ENCODE measurements around the gene RHEX. TPM values are rescaled to one million over a fixed set of nuclear protein-coding genes. Genes with fewer than 3 reads are reported as not detected.

Gene RHEX
- total RNA-seq, 1 donor from 2014 or later, result not detected

DNA sequence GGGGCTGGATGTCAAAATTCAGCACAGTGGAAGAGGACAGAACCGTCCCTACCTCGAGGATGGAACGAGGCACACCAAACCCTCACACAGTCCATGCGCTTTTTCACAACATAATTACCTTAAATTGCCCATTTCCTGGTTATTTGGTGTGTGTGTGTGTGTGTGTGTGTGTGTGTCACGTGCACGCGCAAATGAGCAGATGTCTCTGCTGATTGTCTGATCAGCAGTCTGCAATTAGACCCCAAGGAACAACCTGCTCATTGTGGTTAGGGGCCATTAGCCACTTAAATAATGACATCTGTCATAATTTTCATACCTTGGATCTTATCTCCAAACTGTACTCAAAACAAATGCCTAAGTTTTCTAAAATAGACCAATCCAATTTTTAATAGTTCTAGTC is 41.1 kb downstream of the RHEX start:
- TF ChIP-seq, protein P1, sequence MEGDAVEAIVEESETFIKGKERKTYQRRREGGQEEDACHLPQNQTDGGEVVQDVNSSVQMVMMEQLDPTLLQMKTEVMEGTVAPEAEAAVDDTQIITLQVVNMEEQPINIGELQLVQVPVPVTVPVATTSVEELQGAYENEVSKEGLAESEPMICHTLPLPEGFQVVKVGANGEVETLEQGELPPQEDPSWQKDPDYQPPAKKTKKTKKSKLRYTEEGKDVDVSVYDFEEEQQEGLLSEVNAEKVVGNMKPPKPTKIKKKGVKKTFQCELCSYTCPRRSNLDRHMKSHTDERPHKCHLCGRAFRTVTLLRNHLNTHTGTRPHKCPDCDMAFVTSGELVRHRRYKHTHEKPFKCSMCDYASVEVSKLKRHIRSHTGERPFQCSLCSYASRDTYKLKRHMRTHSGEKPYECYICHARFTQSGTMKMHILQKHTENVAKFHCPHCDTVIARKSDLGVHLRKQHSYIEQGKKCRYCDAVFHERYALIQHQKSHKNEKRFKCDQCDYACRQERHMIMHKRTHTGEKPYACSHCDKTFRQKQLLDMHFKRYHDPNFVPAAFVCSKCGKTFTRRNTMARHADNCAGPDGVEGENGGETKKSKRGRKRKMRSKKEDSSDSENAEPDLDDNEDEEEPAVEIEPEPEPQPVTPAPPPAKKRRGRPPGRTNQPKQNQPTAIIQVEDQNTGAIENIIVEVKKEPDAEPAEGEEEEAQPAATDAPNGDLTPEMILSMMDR (IDR thresholded peaks at IDR 0.05), result no peak
- TF ChIP-seq EZH2 (IDR thresholded peaks at IDR 0.05) (no peak), EZH2phosphoT487 (IDR thresholded peaks at IDR 0.05) (no peak)

DNA sequence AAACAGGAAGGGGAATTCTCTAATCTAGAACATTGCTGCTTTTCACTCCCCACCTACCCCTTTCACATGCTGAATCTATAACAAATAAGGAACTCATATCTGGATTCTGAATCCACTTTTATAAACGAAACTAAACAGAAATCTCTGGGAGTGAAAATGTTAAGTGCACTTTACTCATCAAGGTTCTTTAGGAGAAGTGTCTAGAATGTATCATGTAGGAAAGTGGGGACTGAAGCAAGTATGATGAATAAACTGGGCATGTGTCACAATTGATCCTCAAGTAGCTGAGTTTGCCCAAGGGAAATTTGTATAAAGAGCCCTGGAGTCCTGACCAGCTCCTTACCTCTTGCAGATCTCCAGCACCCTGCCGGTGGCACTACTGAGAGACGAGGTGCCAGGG is 44.4 kb downstream of the RHEX start:
- Histone ChIP-seq H3K36me3 (no peaks in the 10 kb centered on the region), H3K4me3 (no peak overlapping the region), H3K4me2 (no peak overlapping the region), H3K9ac (no peak overlapping the region), H3K79me2 (ENCODE audit: low read depth) (no peaks in the 10 kb centered on the region), H3K27me3 (no peaks in the 10 kb centered on the region), H3K9me3 (ENCODE audit: low read depth) (no peaks in the 10 kb centered on the region), H4K20me1 (ENCODE audit: low read depth) (no peaks in the 10 kb centered on the region), H3K27ac (no peak overlapping the region), H3F3A (ENCODE audit: low read depth) (no peaks in the 10 kb centered on the region), H2AFZ (replicated peaks) (no peak overlapping the region), H3K4me1 (no peaks in the 10 kb centered on the region)
- no peak for DNase-seq (ENCODE audit: low spot score)
- Mint-ChIP-seq H3K9me3 (no peaks in the 10 kb centered on the region), H3K4me3 (no peak overlapping the region), H3K36me3 (no peaks in the 10 kb centered on the region), H3K27ac (no peak overlapping the region), H3K27me3 (ENCODE audit: insufficient read depth, low read depth) (peaks cover 3% of the 10 kb centered on the region), H3K4me1 (no peaks in the 10 kb centered on the region)
- no peak for TF ChIP-seq EZH2phosphoT487 (IDR thresholded peaks at IDR 0.05)
- TF ChIP-seq, protein P1 (IDR thresholded peaks at IDR 0.05), result no peak
- TF ChIP-seq EZH2 (IDR thresholded peaks at IDR 0.05), result no peak

More for the DNA sequence above, 41.1 kb downstream of the RHEX start:
- Histone ChIP-seq H3K4me2 (no peak overlapping the region), H3K4me3 (no peak overlapping the region), H3K27me3 (no peaks in the 10 kb centered on the region), H3K27ac (no peak overlapping the region), H3K4me1 (no peaks in the 10 kb centered on the region), H4K20me1 (ENCODE audit: low read depth) (no peaks in the 10 kb centered on the region), H2AFZ (replicated peaks) (no peak overlapping the region), H3K9ac (no peak overlapping the region), H3K36me3 (no peaks in the 10 kb centered on the region), H3K9me3 (ENCODE audit: low read depth) (no peaks in the 10 kb centered on the region), H3F3A (ENCODE audit: low read depth) (no peaks in the 10 kb centered on the region), H3K79me2 (ENCODE audit: low read depth) (no peaks in the 10 kb centered on the region)
- Mint-ChIP-seq H3K9me3 (no peaks in the 10 kb centered on the region), H3K27ac (no peak overlapping the region), H3K4me1 (no peaks in the 10 kb centered on the region), H3K36me3 (no peaks in the 10 kb centered on the region), H3K27me3 (ENCODE audit: insufficient read depth, low read depth) (peaks cover 3% of the 10 kb centered on the region), H3K4me3 (no peak overlapping the region)
- DNase-seq (ENCODE audit: low spot score), result no peak

DNA sequence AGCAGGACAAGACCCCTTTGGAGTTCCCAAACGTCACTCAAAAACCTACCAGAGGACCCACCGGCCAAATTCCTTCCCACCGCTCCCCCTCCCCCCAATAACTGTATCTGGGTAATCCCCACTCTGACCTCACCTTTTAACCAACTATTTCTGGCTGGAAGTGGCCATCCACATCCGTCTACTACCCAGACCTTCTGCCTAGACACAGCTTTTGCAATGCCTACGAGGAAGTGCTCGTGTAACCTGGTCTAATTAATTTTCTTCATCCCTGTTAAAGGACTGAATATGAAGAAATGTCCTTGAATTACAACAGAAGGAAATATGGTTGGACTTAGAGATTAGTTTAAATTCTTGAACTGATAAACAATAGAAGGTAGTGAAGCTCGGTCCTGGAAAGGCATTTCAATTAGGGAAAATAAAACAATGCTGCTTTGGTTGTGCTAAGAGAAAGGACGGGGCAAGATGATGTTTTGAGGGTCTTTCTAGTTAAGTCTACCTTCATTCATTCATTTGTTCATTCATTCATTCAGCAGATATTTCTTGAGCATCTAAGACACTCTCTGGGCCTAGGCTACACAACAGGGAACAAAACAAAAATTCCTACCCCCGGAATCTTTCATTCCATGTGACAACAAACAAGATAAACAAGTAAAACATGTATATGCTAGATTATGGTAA is 45.4 kb downstream of the RHEX start:
- Mint-ChIP-seq H3K4me3 (no peak overlapping the region), H3K27ac (no peak overlapping the region), H3K4me1 (no peaks in the 10 kb centered on the region), H3K9me3 (no peaks in the 10 kb centered on the region), H3K27me3 (ENCODE audit: insufficient read depth, low read depth) (peaks cover 3% of the 10 kb centered on the region), H3K36me3 (no peaks in the 10 kb centered on the region)
- Histone ChIP-seq H3K4me2 (no peak overlapping the region), H2AFZ (replicated peaks) (no peak overlapping the region), H3K79me2 (ENCODE audit: low read depth) (no peaks in the 10 kb centered on the region), H3F3A (ENCODE audit: low read depth) (no peaks in the 10 kb centered on the region), H3K27me3 (no peaks in the 10 kb centered on the region), H3K4me1 (no peaks in the 10 kb centered on the region), H4K20me1 (ENCODE audit: low read depth) (no peaks in the 10 kb centered on the region), H3K9me3 (ENCODE audit: low read depth) (no peaks in the 10 kb centered on the region), H3K9ac (no peak overlapping the region), H3K4me3 (no peak overlapping the region), H3K27ac (no peak overlapping the region), H3K36me3 (no peaks in the 10 kb centered on the region)
- no peak for DNase-seq (ENCODE audit: low spot score)
- no peak for TF ChIP-seq EZH2 (IDR thresholded peaks at IDR 0.05)
- TF ChIP-seq, protein P1 (IDR thresholded peaks at IDR 0.05), result no peak
- no peak for TF ChIP-seq EZH2phosphoT487 (IDR thresholded peaks at IDR 0.05)

All from neural progenitor cell (in vitro differentiated cells).